ENCODE measurements around the gene FANCE. TPM values are rescaled to one million over a fixed set of nuclear protein-coding genes. Genes with fewer than 3 reads are reported as not detected.
"Not testable (repeated sequence)": the region's sequence is repeated elsewhere in the genome, so short reads cannot be mapped to it uniquely, and the experiment has no call there.

The FANCE gene
- total RNA-seq, 1 donor from 2014 or later: 14.7 TPM

DNA sequence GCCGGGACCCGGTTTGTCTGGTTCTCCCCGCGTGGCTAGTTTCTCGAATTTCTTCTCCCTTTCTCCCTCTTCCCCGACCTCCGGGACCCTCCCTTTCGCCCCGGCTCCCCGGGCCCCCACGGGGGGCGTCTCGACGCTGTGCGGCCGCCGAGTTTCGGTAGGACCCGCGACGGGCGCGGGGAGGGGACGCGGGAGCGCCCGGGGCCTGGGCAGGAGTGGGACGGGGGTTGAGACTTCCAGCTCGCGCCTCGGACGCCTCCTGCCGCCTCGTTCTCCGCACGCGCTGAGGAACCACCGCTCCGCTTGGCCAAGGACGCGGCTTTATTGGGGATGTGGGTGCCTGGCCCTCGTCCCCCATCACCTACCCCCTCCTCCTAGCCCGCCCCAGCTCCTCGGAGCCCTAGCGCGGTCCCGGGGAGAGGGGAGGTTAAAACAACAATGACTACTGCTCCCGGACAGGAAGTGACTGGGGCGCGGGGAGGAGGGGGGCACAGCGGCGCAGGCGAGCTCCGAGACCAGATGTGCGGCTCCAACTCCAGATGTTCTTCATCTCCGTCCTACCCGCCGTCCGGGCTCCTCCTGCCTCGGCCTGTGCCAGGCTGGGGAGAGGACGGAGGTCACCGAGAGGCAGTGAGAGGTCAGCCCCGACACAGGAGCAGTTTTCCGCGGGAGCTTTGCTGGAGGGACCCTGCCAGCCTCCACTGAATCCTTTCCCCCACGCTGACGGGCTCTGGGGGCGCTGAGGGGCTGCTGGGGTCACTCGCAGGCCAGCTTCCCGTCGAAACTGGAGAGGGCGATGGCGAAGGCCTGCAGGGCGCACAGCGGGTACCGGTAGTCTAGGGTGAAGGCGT is 45.7 kb downstream of the FANCE start:
- peak; percentile 89 for DNase-seq

- no peak for DNase-seq
Observed at GRCh38 chr6:35498422-35499067, 46.4 kb downstream of the FANCE start.

DNA sequence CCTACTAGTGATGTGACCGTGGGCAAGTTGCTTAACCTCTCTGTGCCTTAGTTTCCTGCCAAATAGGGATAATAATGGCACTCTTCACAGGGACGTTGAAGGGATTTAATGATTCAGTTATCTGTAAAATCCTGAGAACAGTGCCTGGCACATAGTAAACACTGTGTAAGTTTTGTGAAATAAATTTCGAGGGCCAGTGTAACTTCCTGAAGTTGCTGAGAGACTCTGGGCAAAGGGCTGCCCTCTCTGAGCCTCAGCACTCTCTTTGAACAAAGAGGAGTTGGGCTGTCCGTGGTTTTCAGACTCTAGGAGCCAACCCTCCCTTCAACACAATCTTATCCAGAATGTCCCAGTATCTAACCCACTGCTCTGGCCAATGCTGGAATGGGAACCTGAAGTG is 47.2 kb downstream of the FANCE start:
- DNase-seq: no peak

DNA sequence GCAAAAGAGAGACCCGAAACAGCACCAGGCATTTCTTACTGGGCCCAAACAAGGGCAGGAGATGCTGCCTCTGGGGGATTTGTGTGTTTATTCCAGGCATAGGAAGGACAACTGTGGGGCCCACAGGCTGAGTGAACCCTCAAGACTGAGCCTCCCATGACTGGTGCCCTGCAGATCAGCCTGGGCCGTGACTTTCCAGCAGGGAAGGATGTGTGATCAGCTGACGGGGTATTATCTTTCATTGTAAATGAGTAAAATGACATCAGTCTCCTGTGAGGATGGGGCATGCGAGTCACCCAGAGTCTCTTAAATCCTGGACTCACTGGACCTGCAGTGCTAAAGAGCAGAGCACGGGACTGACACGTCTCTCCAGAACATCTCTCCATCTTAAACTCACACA is 48.6 kb downstream of the FANCE start:
- DNase-seq: peak; percentile 70

- DNase-seq: no peak
Observed at GRCh38 chr6:35501784-35502183, 49.6 kb downstream of the FANCE start.

DNA sequence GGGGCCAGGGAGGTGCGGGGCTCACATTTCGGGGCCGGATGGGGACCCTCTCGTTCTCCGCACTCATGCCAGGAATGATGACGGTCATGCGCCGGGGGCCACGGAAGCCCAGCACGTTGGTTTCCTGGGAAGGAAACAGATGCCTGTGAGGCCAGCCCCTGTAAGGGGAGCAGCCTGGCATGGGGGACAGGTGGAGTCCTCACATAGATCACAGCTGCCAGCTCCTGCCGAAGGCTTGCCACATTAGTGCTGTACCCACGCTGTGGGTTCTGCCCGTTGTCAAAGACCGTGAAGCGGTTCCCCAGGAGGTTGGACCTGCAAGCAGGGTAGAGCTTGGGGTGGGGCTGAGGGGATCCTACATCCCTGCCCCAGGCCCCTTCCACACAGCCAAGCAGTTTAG is 51.4 kb downstream of the FANCE start:
- DNase-seq: peak; percentile 74

DNA sequence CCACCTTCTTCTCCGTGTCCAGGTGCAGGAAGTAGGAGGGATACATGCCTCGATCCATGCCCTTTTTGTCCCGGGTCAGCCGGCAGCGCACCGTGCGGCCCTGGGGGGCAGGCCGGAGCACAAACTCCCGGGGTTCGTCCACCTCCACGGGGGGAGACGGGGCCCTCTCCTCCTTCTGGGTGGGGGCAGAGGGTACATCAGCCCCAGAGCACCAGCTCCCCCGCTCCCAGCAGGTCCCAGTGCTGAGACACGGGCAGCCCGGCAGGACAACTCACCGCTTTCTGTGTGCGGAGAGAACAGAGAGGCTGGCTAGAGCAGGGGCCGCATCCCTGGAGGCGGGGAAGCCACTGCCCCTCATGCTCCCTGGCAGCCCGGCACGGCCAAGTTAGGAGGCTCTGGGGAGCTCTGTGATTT is 53.9 kb downstream of the FANCE start:
- no peak for DNase-seq

GRCh38 chr6:35506536-35506935 is 54.4 kb downstream of the FANCE start:
- DNase-seq: no peak

DNA sequence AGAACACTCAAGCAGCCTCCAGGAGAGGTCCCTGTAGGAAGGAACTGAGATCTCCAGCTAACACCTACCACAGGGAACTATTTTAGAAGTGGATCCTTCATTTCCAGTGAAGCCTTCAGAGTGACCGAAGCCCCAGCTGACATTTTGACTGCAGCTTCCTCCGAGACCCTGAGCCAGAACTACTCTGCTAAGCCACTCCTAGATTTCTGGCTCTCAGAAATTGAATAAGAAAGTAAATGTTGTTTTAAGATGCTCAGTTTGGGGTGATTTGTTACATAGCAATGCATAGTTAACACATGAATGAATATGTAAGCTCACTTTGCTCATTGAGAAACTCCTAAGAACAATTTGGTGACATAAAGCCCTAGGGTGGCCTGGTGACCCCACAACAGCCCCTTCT is 55.1 kb downstream of the FANCE start:
- no peak for DNase-seq

GRCh38 chr6:35508027-35508426 is 55.9 kb downstream of the FANCE start:
- no peak for DNase-seq

GRCh38 chr6:35508542-35508941 is 56.4 kb downstream of the FANCE start:
- no peak for DNase-seq

DNA sequence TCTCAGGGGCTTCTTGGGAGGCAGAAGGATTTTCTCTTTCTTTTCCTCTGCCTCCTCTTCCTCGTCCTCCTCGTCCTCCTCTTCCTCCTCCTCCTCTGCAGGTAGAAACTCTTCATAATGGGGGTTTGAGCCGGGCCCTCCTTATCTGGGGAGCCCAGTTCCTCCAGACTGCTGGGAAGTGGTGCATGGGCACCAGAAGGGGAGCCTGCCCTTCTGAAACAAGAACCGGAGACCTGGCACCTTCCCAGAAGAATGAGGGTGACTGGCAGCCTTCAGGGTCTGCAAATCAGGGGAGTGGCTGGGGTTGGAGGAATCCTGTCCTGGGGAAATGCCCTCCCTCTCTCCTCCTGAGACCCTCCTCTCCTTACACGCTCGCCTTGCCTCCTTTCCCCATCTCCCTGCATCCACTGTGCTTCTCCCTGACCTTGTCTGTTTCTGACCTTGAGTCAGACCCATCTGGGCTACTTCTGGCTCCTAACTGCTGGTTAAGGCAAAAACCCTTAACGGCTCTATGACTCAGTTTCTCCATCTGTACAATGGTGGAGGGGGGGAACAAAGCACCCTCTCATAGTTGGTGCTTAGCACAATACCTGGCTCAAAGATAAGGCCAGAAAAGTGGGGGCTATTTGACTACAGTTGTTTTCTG is 58.9 kb downstream of the FANCE start:
- no peak for DNase-seq

GRCh38 chr6:35511562-35511941 is 59.4 kb downstream of the FANCE start:
- no peak for DNase-seq

DNA sequence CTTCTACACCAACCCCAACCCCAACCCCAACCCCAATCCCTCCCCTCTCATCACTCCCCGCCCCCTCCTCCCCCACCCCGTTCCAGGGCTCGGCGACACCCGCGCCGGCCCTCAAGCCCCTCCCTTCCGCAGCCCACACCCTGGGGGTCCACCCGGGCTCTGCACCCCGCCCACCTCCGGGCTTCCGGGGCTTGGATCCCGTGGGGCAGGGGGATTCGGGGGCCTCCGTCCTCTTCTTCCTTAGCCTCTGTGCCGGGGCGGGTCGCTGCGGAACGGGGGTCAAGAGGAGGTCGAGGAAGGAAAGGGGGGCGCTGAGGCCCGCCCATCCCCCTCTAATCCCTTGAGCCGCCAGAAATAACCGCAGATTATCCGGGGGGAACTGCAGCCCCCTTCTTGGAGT is 59.9 kb downstream of the FANCE start:
- DNase-seq: no peak

- DNase-seq: no peak
Observed at GRCh38 chr6:35512740-35513139, 60.6 kb downstream of the FANCE start, which contains the start of gene TULP1. Gene TULP1 (minus strand): TSS chr6:35512896. CDS start chr6:35512858, 38 bp downstream.

DNA sequence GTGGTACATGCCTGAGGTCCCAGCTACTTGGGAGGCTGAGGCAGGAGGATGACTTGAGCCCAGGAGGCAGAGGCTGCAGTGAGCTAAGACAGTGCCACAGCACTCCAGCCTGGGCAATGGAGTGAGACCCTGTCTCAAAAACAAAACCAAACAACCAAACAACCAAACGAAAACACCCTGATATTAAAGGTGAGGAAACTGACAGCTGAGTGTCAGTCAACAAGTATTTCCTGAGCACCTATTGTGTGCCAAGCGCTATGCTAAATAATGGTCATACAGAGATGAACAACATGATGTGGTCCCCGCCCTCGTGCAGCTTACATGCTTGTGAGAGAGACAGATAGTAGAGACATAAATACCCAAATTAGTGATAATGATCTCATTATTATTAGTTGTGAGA is 62.4 kb downstream of the FANCE start:
- no peak for DNase-seq

- DNase-seq: not testable (repeated sequence)
Observed at GRCh38 chr6:35515939-35516338, 63.8 kb downstream of the FANCE start.

Small RNA genes within 50 kb of the gene (small RNA-seq; reads per million reads assigned to genes)
- gene MIR7111 (ENCODE audit: low replicate concordance): not detected

Other genes starting within 250 kb of the FANCE start
- gene SCUBE3, start 238.4 kb upstream of the FANCE start, total RNA-seq: 1.3 TPM
- 19.6 TPM for gene ZNF76, start 192.6 kb upstream of the FANCE start, total RNA-seq
- gene DEF6, start 154.5 kb upstream of the FANCE start, total RNA-seq: 11.6 TPM
- 10.6 TPM for gene PPARD, start 109.8 kb upstream of the FANCE start, total RNA-seq
- gene RPL10A, start 16.1 kb downstream of the FANCE start, total RNA-seq: 1,709 TPM
- 19.4 TPM for gene TEAD3, start 44.7 kb downstream of the FANCE start, total RNA-seq
- gene TULP1, start 60.6 kb downstream of the FANCE start, total RNA-seq: not detected
- 18.5 TPM for gene FKBP5, start 236.6 kb downstream of the FANCE start, total RNA-seq

Measured in tongue (tissue), 3 donors.